Glutamatergic neuron (in vitro differentiated cells): ENCODE data around the gene XKR7. TPM values are rescaled to one million over a fixed set of nuclear protein-coding genes. Genes with fewer than 3 reads are reported as not detected.

Experiments
- DNase-seq: peaks from one replicate; pipeline ENCODE4 v3.0.0; 2022
- H3K27ac Mint-ChIP-seq: one replicate; pipeline ENCODE4 v1.8.0; 2020; ENCODE audit warnings: mild to moderate bottlenecking, mixed read lengths, inconsistent platforms; ENCODE audit not compliant: unreplicated experiment
- H3K27me3 Mint-ChIP-seq: one replicate; pipeline ENCODE4 v1.8.0; 2020; ENCODE audit warnings: mild to moderate bottlenecking, moderate library complexity, mixed read lengths, inconsistent platforms; ENCODE audit not compliant: unreplicated experiment
- H3K36me3 Mint-ChIP-seq: one replicate; pipeline ENCODE4 v1.8.0; 2020; ENCODE audit warnings: mild to moderate bottlenecking, mixed read lengths, inconsistent platforms; ENCODE audit not compliant: unreplicated experiment
- H3K4me1 Mint-ChIP-seq: one replicate; pipeline ENCODE4 v1.8.0; 2020; ENCODE audit warnings: mild to moderate bottlenecking, low read depth, mixed read lengths, inconsistent platforms; ENCODE audit not compliant: unreplicated experiment
- H3K4me3 Mint-ChIP-seq: one replicate; pipeline ENCODE4 v1.8.0; 2020; ENCODE audit warnings: mild to moderate bottlenecking, mixed read lengths, inconsistent platforms; ENCODE audit not compliant: unreplicated experiment
- H3K9me3 Mint-ChIP-seq: one replicate; pipeline ENCODE4 v1.8.0; 2020; ENCODE audit warnings: mild to moderate bottlenecking, moderate library complexity, mixed read lengths, inconsistent platforms; ENCODE audit not compliant: unreplicated experiment
- total RNA-seq: library from RNA; stranded (reverse); fragmentation: NEBNext Ultra II Directional; extraction: Animal tissue kit (Norgen Biotek cat#: 25700); gene quantifications from one replicate; pipeline ENCODE4 v1.2.1, GENCODE V29; 2021; ENCODE audit not compliant: unreplicated experiment
- TF ChIP-seq, protein P1 (sequence below): fragments of 200-600 bp; sonication (generic); IDR thresholded peaks from one replicate; pipeline ENCODE4 v1.5.0; 2021; ENCODE audit not compliant: partially characterized antibody, unreplicated experiment

XKR7 gene
- total RNA-seq, 1 donor from 2014 or later: 284 TPM

DNA sequence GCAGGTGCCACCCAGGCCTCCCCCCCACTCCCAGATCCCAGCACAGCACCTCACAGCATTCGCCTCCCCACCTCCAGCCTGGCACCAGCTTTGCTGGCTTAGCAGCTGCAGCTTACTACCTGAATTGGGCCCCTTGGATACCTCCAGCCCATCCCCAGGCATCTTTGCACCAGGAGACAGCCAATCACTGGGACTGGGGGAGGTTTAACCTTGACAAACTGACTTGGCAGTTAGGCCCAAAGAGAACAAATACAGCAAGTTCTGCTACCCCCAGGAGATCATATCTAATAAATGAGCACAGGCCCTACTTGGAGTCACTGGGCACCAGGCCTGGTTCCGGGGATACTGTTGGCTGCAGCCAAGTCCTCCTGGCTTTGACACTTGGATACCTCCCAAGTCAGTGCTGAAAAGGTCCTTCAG, 24.9 kb upstream of the XKR7 start:
- Mint-ChIP-seq H3K27me3 (no peaks in the 10 kb centered on the region), H3K4me1 (no peaks in the 10 kb centered on the region), H3K9me3 (no peaks in the 10 kb centered on the region), H3K27ac (no peak overlapping the region), H3K36me3 (peaks cover 7% of the 10 kb centered on the region), H3K4me3 (no peak overlapping the region)
- TF ChIP-seq, protein P1, sequence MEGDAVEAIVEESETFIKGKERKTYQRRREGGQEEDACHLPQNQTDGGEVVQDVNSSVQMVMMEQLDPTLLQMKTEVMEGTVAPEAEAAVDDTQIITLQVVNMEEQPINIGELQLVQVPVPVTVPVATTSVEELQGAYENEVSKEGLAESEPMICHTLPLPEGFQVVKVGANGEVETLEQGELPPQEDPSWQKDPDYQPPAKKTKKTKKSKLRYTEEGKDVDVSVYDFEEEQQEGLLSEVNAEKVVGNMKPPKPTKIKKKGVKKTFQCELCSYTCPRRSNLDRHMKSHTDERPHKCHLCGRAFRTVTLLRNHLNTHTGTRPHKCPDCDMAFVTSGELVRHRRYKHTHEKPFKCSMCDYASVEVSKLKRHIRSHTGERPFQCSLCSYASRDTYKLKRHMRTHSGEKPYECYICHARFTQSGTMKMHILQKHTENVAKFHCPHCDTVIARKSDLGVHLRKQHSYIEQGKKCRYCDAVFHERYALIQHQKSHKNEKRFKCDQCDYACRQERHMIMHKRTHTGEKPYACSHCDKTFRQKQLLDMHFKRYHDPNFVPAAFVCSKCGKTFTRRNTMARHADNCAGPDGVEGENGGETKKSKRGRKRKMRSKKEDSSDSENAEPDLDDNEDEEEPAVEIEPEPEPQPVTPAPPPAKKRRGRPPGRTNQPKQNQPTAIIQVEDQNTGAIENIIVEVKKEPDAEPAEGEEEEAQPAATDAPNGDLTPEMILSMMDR: no peak
- DNase-seq: no peak

DNA sequence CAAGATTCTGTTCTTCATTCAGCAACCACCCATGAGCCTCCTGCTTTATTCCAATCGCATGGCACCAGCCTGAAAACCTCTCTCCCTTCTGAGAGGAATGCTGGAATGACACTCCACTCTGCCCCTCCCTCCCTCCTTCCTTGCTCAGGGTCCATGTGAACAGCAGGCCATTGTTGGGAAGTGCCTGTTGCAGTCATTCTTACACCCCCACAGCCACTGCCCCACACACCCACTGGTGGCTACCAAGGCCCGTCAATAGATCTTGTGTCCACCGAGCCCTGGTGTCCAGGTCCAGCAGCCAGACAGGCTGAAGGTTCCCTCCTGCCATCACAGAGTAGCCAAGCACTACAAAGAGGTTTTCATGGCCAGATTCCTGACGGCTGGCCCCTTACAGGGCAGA, 22.6 kb upstream of the XKR7 start:
- H3K4me3 Mint-ChIP-seq: no peak overlapping the region

DNA sequence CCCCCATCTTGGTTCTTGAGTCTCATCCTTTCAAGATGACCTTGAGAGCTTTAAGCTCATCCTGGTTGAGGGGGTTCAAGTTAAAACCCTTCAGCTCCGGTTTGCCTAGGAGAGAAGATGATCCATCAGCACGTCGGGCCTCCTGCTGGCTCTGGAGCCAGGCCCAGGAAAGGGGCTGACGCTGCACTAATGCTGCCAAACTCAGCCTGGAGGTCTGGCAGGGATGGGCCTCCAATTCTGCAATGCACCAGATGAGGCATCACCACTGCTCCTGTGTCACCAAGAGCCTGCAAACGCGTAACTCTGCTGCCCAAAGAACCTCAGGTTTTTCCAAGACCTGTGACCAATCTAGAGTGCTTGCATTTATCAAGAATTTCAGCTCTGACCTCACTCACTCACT, 22.2 kb upstream of the XKR7 start:
- no peak overlapping the region for H3K4me3 Mint-ChIP-seq

More for the DNA sequence above, 22.6 kb upstream of the XKR7 start:
- peaks cover 6% of the 10 kb centered on the region for H3K27me3 Mint-ChIP-seq
- TF ChIP-seq, protein P1: no peak
- H3K36me3 Mint-ChIP-seq: peaks cover 17% of the 10 kb centered on the region
- peak; percentile 15 for DNase-seq
- peaks cover 6% of the 10 kb centered on the region for H3K9me3 Mint-ChIP-seq
- no peak overlapping the region for H3K27ac Mint-ChIP-seq
- H3K4me1 Mint-ChIP-seq: peaks cover 13% of the 10 kb centered on the region

DNA sequence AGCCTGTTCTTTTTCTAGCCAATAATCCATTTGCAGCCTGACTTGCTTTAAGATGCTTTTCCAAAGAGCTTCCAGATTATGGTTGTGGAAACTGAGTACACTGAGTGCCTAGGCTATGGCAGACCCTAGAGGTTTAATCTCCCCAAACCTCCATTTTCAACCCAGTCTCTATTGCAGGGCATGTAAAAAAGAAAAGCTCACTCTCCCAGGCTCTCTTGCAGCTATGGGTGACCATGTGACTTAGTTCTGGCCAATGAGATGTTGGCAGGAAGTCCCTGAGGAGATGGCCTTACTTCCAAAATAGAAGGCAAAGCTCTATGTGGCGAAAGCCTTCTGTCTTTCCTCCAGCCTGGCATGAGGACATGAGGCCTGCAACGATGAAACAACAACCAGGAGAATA, 19.9 kb upstream of the XKR7 start:
- DNase-seq: no peak
- H3K27ac Mint-ChIP-seq: no peak overlapping the region
- H3K4me3 Mint-ChIP-seq: peak overlapping the region; percentile 6
- peaks cover 23% of the 10 kb centered on the region for H3K4me1 Mint-ChIP-seq
- peaks cover 17% of the 10 kb centered on the region for H3K9me3 Mint-ChIP-seq
- peaks cover 17% of the 10 kb centered on the region for H3K36me3 Mint-ChIP-seq
- peaks cover 14% of the 10 kb centered on the region for H3K27me3 Mint-ChIP-seq
- TF ChIP-seq, protein P1: no peak

More for the DNA sequence above, 22.2 kb upstream of the XKR7 start:
- Mint-ChIP-seq H3K27me3 (peaks cover 6% of the 10 kb centered on the region), H3K4me1 (peaks cover 16% of the 10 kb centered on the region), H3K9me3 (peaks cover 6% of the 10 kb centered on the region), H3K36me3 (peaks cover 17% of the 10 kb centered on the region), H3K27ac (no peak overlapping the region)
- DNase-seq: peak; percentile 6
- TF ChIP-seq, protein P1: no peak

DNA sequence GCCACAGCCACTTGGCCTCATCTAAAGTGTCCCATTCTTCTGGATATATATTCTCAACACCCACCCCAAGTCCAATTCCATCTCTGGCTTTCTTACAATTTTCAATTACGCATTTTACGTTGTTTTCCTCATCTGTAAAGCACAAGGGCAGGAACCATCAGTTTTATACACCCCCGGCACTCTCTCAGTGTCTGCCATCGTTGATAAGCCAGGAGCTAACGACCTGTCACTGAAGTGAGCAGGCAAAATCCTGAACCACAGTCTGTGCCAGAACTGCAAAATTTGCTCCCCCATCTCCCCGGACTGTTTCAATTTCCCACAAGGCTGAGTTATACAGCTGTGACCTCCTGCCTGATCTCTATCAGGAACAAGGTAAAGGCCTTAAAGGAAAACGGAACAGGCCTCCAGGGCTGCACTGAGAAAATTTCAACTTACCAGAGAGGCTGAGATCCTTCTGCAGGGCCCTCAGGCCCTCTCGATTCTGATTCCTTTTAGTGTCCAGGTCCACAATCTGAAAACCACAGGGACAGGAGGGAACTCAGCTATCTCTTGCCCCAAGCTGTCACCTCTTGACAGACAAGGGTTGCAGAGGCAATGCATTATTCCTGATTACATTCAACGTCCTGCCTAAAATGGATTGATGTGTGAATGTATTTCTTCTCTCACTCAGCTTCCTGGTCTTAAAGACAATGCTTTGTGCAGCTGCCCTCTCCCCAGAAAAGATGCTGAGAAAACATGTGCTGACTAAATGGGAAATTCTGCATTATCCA, 17.9 kb upstream of the XKR7 start:
- H3K9me3 Mint-ChIP-seq: peaks cover 20% of the 10 kb centered on the region
- peaks cover 16% of the 10 kb centered on the region for H3K27me3 Mint-ChIP-seq
- H3K4me3 Mint-ChIP-seq: peak overlapping the region; percentile 96
- peaks cover 17% of the 10 kb centered on the region for H3K36me3 Mint-ChIP-seq
- H3K27ac Mint-ChIP-seq: peak overlapping the region; percentile 19
- no peak for DNase-seq
- TF ChIP-seq, protein P1: no peak
- H3K4me1 Mint-ChIP-seq: peaks cover 28% of the 10 kb centered on the region
